GM18508 (cell line): ENCODE data around the gene TENM3.
"Not testable (repeated sequence)": the region's sequence is repeated elsewhere in the genome, so short reads cannot be mapped to it uniquely, and the experiment has no call there.

ENCODE experiments used
- ATAC-seq: cut with Tn5 transposase; IDR thresholded peaks from one replicate; pipeline ENCODE4 v1.9.1; 2021; ENCODE audit warnings: moderate number of reproducible peaks; ENCODE audit not compliant: insufficient read depth, unreplicated experiment

Gene TENM3

DNA sequence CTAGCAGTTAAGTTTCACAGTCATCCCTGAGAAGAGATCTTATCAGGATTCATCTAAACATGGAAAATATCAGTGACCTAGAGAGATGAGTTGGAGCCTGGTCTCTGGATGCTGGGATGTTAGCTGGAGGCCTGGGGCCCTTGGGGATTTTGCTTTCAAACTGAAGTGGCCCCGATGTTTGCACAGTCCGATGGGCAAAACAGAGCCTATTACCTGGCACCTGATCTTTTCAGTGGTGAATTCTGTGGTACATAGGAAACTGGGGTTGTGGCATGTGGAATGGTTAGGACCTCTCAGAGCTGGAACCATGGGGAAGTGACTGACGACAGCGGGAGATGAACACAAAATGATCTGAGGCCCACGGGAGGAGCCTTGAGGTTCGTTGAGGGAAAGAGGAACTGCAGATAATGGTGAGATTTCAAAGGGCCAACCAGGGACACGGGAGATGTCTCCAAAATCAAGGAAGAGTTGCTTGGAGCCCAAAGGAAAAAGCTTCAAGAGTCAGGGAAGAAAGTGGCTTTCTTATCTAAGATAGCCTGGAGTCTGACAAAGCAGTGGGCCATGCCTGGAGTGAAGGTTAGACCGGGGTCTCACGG, 17.8 kb upstream of the TENM3 start:
- ATAC-seq: no peak

DNA sequence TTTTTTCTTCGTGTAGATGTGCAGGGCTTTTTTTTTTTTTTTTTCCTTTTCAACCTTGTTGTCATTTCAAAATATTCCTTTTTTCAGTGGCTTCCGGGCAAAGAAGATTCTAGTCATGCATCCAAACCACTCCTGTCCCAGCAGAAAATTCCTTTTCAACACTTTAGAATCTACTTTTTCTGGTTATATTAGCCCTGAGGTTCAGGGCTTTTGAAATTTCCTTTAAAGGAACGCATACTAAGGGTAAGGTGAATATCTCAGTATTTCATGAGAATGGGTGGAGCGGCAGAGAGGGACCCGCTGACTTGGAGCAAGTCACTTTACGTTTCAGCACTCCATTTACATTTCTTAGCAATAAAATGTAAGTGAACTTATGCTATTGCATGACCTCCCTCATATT, 15.6 kb upstream of the TENM3 start:
- no peak for ATAC-seq

DNA sequence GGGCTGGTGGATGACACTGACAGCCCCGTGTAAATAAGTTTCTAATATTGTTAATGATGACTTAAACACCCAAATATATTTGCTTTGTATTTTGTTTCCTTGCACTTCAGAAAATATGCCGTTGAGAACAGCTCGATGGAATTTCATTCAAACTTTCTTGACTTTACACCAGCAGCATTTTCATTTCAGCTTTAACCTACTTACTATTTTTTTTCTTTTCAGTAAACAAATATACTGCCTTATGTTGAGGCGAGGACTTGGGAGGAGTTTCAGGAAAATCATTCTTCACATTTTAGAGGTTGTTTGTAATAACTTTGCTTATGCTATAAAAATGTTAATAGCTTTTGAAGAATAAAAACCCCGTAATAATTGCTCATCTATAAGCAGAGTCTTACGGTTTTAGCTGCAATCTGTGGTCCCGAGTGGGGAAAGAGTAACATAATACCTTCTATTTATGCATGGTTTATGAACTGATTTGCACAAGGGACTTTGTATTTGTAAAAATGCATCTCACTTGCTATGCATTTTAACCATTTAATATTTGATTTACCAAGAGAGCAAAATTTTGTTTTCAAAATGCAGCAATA, 14.1 kb upstream of the TENM3 start:
- no peak for ATAC-seq

DNA sequence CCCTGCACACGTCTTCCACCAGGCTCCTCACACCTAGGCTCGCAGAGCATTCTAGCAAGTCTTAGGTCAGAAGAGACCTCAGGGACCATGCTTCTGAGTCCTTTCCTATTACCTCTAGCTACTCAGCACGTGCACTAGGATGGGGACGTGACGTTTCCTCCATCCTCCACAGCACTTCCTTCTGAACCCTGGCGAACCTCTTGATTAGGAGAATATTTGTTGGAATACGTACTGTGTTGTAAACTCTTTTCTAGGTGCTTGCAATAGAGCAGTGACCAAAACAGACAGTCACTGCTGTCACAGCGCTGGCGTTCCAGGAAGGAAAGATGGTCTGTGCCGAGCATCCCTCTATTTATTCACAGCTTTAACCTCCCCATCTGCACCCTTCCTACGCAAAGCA, 12.9 kb upstream of the TENM3 start:
- no peak for ATAC-seq

DNA sequence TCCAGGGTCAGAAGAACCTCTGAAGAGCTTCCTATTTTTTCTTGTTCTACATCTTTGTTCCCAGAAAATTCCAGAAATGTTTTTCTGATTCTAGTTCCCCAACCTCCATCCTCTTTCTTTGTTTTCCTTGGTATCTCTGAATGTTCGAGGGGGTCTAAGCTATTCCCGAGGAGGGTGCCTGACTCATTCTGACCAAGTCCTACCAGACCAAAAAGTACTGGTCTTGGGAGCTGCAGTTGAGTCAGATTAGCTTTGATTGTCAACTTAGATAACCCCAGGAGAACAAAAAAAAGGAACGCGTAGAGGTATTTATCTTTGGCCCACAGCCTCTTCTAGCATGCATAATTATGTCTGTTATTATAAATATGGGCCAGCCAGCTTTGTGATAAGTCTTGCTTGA, 12.1 kb upstream of the TENM3 start:
- ATAC-seq: no peak

DNA sequence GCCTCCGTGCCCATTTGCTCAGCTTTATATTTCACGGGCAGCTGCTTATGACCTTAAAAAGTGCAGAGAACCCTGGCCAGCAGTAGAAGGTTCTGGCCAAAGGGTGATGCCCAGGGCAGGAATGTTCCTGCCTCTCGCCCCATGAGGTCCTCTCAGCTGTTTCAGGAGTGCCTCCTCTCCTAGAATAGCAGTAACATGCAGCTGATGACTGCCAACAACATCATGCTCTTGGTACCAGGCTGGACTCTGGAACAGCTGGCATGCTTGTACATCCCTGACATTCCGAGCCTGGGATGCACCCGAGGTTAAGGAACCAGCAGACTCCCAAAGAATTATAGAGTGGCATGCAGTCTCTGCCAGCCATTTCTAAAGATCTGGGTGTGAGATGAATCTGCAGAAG, 11.7 kb upstream of the TENM3 start:
- ATAC-seq: no peak

DNA sequence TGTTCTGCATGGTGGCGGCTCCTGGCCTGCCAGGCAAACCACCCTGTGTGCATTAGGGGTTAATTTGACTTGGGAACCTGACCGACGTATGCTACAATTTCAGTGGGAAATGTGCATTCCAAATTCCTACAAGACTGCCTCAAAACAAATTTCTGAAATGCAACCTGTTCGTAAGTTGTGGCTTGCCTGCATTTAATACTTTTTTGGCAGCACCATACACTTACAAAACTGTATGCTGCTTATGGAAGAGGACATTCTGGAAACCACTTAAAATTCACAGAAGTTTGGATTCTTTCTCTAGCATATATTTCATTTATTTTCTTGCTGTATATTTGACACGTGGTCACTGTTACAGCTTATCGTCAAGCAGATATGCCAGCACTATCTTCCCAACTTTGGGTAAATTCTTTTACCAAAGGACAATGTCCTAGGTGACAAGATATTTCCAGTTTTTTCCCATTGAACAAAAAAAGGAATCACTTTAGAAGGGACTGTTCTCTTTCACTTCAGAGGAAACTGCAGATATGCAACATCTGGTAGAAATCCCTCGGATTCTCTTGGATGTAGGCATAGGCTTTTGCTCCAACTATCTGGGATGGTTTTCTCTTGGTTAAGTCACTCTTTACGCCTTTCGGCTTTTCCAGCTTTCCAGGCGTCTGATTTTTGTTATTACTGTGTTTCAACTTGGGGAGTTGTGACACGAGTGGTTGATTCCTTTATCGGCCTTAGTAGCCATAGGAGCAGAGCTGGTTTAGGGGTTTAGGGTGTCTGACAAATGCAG, 9.7 kb upstream of the TENM3 start:
- ATAC-seq: no peak

DNA sequence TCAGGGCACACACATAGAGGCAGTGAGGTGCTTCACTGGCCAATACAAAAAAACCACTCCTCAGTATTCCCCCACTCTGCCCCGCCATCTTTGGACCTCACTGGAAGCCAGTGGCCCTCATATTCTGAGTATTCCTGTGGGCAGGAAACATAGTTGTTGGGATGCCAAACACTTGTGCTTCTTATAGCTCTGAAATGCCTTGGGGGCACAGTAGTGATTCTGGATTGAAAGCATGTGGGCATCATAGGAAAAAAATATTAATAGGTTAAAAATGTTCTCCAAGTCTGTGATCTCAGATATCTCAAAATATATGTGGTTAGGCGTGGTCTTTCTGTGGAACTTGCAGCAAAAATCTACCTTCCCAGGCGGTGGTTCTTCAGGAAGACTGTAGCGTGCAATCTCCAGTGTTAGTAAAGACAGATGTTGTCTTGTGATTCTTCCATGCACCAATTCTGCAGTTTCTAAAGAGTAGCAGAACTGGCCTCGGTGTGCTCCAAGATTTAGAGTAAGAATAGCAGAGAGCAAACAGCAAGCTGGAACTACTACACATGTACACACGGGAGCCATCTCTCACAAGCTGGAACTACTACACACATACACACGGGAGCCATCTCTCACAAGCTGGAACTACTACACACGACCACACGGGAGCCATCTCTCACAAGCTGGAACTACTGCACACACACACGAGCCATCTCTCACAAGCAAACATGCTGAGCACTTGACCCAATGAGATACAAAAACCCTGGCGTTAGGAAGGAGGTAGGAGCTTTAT, 8.0 kb upstream of the TENM3 start:
- no peak for ATAC-seq

DNA sequence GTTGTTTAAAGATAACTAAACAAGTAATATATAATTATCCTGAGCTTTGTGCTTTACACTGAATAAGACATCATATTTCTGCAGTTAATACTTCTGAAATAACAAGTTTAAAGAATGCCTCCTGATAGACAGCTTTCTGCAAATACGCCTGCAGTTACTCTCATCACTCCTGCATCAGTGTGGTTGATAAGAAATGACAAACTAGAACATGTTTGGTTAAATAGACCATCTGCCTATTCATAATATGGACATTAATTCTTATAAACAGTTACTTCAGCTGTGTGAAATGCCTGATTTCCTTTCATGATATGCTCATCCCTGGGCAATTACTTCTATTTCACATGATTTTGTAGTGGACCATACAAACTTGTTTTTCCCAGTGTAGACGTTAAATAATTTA, 7.0 kb upstream of the TENM3 start:
- ATAC-seq: no peak

DNA sequence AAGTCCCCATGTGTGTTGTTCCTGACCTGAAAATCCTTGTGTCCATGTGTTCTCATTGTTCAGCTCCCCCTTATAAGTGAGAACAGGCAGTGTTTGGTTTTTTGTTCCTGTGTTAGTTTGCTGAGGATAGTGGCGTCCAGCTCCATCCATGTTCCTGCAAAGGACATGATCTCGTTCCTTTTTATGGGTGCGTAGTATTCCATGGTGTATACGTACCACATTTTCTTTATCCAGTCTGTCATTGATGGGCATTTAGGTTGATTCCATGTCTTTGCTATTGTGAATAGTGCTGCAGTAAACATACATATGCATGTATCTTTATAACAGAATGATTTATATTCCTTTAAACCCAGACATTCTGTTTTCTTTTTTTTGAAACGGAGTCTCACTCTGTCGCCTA, 6.2 kb upstream of the TENM3 start:
- ATAC-seq: not testable (repeated sequence)

DNA sequence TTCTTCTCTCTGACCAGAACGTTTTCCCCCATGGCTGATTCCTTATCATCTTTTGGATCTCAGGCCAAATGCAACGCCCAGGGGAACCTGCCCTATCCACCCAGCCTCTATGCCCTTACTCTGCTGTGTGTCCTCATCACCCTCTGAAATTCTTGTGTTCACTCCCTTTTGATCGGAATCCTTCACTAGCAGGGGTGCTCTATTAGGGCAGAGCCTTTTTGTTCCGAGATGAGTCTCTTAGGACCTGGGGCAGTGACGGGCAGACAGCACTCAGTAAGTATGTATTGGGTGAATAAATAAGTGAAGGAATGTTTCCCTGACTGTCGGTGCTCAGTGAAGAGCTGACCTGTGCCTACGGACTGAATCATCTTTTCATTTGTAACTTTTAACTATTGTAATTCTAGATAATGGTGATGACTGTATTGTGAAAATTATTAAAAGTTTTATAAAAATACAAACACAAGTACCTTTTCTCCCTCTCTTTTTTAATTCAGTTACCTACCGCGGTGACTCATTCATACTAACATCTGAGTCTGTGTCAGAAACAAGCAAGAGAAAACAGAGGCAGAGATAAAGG, 4.8 kb upstream of the TENM3 start:
- ATAC-seq: no peak

DNA sequence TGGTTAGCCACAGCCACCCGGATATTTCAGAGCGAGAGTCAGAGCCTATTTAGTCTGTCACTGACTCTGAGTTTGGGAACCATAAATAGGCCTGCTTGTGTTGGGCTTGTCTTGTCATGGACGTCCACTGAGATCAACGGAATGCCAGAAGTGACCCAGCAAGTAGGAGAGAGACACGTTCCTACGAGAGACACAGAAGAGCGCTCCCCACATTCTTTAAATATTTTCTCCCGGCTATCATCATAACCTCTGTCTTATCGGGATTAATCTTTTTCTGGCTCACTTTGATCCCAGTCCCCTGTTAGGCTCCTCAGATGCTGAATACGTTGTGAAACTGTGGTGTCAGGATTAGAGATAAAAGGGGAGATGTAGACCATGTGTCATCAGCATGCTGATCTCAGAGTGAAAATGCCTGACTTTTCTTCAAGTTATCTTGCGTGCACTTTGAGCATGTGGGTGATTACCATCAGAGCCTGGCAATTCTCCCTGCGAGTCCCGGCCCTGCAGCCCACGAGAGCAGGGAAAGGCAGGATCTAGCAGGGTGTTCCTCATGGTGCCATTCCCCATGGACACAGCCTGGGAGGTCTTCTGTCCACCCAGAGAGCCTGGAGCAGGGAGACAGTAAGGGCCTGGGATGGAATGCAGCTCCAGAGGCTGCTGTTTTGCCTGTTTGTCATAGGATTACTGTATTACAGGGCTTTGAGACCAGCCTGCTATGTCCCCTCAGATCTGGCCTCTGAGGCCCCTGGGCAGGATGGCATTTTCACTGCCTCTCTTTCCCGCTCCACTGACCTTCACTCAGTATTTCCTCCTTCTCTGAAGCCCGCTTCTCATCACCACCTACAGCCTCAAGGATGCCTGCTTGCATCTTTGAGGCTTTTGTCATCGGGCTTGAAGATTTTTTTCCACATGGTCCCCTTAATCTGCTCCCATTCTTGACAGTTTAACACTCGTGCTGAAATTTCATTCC, 2.8 kb upstream of the TENM3 start:
- no peak for ATAC-seq

DNA sequence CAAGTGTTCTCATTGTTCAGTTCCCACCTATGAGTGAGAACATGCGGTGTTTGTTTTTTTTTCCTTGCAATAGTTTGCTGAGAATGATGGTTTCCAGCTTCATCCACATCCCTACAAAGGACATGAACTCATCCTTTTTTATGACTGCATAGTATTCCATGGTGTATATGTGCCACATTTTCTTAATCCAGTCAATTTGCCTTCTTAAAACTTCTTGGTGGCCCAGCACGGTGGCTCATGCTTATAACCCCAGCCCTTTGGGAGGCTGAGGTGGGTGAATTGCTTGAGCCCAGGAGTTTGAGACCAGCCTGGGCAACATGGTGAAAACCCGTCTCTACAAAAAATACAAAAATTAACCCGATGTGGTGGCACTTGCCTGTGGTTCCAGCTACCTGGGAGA, 942 bp upstream of the TENM3 start:
- not testable (repeated sequence) for ATAC-seq

DNA sequence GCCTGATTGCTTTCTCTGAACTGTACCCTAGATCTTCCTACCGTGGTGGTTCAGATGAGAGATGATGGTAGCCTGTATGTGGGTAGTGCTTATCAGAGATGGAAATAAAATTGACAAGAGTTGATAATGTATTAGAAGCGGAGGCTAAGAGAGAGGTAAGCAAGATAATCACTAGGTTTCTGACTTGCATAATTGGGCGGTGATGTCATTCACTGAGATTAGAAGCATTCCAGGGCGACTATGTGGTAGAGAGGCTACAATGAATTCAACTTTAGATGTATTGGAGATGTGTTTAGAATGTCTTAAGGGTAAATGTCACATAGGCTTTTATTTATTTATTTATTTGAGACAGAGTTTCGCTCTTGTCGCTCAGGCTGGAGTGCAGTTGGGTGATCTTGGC, 415 bp upstream of the TENM3 start:
- no peak for ATAC-seq

DNA sequence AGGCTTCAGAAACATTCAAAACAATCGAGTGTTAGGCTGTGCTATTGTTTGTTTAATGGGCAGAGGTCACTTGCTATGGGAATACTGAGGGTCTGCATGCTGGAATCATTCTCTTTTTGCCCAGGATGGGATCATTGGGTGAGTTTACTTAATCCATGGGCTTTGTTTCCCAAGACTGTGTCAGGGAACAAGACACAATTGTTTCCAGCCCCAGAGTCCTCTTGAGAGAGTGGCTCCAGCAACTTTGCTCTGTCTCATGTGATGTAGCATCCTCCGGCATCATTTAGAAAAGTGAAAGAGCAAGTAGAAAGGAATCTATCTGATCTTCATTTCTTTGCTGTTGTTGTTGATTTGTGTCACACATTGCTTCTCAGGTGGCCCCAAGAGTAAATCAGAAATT, 1.8 kb downstream of the TENM3 start:
- ATAC-seq: no peak

DNA sequence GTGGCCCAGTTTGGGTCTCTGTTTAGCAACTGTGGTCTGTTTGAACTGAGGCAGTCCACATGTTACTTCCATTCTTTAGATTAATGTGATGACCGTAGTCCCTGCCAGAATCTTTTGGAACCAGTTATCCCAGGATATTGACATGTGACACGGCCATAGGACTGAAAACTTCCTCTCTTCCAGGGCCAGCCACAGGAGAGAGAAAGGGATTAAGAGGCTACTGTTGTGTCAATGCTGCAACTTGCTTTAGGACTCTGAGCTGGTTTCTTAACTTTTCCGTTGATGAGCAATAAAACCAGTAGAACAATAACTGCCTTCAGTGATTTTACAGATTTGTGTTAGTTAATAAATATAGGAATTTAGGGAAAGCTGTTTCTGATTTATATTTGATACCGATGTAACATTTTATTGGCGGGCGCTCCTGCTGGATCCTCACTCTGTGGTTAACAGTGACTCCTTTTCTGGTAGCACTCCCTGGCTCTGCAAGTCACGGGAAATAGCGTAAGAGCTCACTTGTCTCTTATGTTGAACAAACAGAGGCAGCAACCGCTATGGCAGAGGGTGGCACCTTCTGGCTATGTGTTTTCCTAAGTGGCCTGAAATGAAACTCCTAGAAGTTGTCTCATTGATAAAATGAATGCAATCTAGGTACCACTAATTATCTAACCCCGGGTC, 2.5 kb downstream of the TENM3 start:
- ATAC-seq: no peak

DNA sequence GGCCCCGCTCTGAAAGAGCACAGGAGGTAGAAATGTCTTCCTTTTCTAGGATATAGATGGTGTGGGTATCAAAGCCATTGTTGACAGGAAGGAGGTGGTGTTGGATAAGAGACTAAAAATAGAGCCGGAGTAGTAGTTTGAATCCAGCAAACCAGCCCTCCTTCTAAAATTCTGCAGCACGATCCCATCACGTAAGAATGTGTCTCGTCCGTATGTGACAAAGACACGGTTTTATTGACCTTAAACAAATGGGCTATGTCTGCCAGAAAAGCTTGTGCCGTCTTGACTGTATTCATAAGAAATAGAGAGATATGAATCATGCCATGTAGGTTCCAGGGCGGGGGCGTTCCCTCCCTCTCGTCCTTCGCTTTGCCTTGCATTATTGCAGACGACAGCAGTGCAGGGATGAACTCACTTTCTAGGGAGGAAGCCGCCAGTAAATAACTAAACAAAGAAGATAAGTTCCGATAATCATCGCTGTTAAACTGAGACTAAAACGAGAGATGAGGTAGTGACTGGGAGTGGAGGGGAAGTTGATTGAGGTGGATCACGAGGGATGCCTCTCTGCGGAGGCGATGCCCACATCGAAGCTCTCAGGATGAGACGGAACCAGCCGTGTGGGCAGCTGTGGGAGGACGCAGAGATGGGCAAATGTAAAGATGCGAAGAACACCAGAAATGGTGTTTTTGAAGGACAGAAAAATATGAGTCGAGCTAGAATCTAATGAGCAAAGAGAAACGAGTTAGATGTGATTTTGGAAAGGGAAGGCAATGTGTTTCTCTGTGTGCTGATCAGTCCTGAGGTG, 3.4 kb downstream of the TENM3 start:
- ATAC-seq: no peak

DNA sequence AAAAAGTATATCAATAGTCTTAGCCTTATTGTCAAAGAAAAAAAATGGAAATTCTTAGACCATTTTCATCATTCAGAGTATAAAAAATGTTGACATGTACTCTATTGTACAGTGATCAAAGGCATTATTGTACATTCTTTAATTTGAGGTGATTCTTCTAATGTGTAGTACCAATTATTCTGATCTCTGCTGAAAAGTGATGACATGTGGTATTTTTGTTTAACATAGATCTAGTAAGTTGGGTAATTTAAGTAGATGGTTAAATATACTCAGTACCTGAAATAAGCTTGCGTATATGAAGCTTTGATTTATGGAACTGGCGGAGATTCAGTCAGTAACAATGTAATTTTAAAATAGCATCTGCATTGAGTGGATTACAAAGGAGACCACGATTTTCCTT, 5.1 kb downstream of the TENM3 start:
- no peak for ATAC-seq
